ENCODE data around the gene SEC14L5.

SEC14L5 gene

DNA sequence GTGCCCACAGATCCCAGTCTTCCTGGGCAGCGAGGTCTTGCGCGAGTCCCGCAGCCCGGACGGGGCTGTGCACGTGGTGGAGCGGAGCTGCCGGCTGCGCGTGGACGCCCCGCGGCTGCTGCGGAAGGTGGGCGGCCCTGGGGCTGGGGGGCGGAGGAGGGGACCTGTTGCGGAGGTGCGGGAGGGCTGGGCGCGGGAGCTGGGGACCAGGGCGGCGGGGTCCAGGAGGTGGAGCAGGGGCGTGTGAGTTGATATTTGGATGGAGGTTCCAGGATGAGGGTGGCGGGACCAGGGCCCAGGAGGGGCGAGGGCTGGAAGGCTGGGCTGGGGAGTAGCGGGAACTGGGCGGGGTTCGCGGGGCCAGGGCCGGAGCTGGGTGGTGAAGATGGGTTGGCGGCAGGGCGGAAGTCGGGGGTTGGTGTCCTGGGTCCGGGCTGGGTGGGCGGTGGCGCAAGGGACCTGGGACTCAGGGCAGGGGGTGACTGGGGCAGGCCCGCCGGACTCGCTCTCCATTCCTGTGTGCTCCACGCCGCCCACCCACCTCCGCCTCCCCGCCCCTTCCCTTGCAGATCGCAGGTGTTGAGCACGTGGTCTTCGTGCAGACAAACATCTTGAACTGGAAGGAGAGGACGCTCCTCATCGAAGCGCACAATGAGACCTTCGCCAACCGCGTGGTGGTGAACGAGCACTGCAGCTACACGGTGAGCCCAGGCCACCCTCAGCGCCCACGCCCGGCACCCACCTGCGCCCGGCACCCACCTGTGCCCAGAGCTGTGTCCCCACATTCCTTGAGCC, 29.6 kb downstream of the SEC14L5 start:
- DNase-seq, result no peak

- DNase-seq, result no peak
These were observed 30.5 kb downstream of the SEC14L5 start for GRCh38 chr16:4988647-4989046.

GRCh38 chr16:4989391-4990006, 31.4 kb downstream of the SEC14L5 start:
- DNase-seq, result no peak

- no peak for DNase-seq
These were observed 32.3 kb downstream of the SEC14L5 start for GRCh38 chr16:4990415-4990814.

DNA sequence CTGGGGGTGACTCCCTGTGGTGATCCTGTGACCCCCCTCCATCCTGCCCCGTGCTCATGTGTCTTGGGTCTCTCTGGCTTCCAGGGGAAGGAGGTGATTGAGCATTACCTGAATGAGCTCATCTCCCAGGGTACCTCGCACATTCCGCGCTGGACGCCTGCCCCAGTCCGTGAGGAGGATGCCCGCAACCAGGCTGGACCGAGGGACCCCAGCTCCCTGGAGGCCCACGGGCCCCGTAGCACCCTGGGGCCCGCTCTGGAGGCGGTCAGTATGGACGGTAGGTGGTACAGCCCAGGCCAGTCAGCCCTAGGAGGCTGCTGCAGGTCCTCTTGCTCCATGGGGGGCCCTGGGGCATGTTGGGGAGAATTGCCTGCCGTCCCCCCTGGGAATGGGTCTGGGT, 33.6 kb downstream of the SEC14L5 start:
- DNase-seq, result no peak

DNA sequence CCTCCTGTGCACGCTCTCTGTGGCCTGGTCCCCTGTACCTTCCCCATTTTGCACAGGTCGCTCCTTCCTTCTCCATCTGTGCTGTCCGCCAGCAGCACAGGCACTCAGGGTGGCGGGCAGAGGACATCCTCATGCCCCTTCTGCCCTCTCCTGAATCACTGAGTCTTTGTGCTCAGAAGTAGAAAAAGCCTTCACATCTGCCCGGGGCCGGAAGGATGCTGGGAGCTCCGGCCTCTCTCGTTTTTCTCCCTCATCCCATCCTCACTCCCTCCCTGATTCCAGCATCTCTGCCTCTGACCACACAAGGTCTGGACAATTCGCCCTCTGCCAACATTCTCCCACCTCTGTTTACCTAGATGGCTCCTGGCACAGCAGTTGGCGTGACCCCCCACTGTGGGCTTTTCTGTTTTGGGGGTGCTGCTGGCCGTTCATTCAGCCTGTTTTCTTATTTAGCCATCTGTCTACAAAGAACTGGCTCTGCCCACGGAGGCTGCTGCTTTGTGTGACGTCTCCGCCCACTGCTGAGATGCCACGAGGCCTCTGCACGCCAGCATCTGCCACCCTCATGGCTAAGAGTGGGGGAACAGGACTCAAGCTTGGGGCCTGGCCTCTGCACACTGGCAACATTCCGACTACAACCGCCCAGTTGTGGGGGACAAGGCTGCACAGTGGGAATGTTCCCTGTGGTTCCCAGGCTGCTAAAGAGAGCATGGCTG, 36.7 kb downstream of the SEC14L5 start:
- no peak for DNase-seq

DNA sequence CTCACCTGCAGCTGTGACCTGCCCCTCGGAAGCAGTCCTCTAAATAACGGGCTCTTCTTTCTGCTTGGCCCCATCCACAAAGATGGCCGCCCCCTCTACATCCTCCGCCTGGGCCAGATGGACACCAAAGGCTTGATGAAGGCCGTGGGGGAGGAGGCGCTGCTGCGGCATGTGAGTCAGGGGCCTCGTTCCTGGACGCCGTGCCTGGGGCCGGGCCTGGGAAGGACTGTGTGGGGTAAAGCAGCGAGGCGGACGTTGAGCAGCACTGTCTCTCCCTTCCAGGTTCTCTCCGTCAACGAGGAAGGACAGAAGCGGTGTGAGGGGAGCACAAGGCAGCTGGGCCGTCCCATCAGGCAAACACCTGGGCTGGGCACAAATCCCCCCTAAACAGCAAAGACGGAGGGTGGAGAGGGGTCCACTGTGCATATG, 42.5 kb downstream of the SEC14L5 start:
- DNase-seq, result no peak

- DNase-seq, result no peak
These were observed 43.4 kb downstream of the SEC14L5 start for GRCh38 chr16:5001571-5001970.

GRCh38 chr16:5001986-5002385, 43.9 kb downstream of the SEC14L5 start:
- no peak for DNase-seq

DNA sequence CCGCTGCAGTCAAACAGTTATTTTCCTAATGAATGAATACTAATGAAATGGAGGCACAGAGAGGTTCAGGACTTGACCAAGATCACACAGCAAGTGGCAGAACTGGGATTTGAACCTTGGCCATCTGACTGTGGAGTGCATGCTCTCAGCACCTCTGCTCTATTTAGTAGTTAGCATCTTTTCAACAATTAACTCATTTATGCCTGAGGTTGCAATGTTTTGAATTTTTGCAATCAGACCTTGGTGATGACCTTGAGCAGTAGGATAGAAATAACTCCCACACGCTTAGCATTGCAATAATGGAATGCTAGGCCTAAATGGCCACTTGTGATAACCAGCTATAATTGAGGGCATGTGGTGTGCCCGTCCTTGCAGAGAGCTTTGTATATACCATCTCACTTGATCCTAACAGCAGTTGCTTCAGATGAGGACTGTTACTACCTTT, 44.6 kb downstream of the SEC14L5 start:
- DNase-seq, result no peak

GRCh38 chr16:5003211-5003610, 45.1 kb downstream of the SEC14L5 start:
- no peak for DNase-seq

- no peak for DNase-seq
These were observed 45.7 kb downstream of the SEC14L5 start for GRCh38 chr16:5003828-5004227.

- no peak for DNase-seq
These were observed 46.2 kb downstream of the SEC14L5 start for GRCh38 chr16:5004311-5004710.

DNA sequence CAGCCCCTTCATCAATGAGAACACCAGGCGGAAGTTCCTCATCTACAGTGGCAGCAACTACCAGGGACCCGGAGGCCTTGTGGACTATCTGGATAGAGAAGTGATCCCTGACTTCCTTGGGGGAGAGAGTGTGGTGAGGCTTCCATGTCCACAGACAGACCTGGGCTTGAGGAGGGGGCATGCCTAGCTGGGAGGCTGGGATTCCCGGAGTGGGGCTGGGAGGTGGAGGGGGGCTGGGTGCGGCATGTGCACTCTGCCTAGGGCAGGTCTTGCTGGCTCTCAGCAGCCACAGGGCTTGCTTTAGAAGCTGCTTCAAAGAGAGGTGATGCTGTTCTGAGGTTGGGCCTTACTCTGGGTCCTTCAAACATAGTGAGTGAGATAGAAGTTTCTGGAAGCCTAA, 47.8 kb downstream of the SEC14L5 start:
- no peak for DNase-seq

GRCh38 chr16:5006348-5007193, 48.4 kb downstream of the SEC14L5 start:
- DNase-seq, result no peak

DNA sequence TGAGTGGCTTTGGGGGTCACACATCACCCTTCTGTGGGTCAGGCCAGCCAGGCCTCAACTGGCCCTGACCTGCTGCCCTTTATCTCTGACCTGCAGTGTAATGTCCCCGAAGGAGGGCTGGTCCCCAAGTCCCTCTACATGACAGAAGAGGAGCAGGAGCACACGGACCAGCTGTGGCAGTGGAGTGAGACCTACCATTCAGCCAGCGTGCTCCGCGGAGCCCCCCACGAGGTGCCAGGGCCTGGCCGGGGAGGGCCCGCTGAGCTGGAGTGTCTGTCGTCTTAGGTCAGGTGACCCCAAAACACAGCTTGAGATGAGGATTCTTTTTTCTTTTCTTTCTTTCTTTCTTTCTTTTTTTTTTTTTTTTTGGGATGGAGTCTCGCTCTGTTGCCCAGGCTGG, 49.1 kb downstream of the SEC14L5 start:
- DNase-seq, result no peak

- DNase-seq, result no peak
These were observed 50.2 kb downstream of the SEC14L5 start for GRCh38 chr16:5008311-5008731.

DNA sequence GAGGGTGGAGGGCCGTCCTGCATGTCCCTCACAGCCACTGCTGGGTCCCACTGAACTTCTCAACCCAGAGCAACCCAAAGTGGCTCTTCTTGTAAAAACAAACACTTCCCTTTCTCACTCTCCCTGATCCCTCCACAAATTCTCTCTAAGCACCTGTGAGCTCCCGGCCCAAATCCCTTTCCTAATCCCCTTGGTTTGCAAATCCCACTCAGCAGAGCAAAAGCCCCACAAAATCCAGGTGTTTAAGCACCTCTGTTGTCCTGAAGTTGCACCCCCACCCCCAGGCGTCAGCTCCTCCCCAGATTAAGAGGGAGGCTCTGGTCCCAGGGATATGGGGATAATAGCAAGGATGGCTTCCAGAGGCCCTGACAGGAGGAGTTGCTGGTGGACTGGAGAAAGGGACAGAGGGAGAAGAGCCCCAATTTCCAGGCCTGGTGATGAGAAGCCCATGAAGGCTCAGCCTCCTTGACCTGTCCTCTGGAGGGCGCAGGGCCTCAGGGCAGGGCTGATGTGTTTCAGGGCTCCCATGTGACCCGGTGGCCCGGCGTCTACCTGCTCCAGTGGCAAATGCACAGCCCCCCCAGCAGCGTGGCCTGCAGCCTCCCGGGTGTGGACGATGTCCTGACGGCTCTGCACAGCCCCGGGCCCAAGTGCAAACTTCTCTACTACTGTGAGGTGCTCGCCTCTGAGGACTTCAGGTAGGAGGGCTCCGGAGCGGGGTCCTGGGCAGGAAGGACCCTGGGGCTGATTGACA, 52.6 kb downstream of the SEC14L5 start:
- no peak for DNase-seq

DNA sequence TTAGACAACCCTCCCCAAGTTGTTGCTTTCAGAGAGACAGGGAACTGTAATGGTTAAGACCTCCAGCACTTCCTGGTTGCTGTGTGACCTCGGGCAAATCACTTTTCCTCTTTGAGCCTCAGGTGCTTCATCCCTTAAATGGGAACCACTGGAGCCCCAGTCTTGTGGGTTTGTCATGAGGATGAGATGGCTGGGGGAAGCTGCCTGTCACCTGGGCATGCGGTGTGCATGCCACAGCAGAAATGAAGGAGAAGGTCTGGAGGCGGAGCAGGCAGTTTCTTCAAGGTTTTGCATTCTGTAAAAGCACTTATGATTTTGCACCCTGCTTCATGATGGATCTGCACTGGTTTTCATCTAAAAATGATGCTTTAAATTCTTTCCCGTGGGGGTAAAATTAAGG, 53.5 kb downstream of the SEC14L5 start:
- DNase-seq, result no peak

- DNase-seq, result no peak
These were observed 54.8 kb downstream of the SEC14L5 start for GRCh38 chr16:5012887-5013286.

- DNase-seq, result no peak
These were observed 57.2 kb downstream of the SEC14L5 start for GRCh38 chr16:5015351-5015750.

GRCh38 chr16:5015887-5016286, 57.8 kb downstream of the SEC14L5 start:
- no peak for DNase-seq
